Bronchial epithelial cell (primary cell): ENCODE results near the gene MTHFR. TPM values are rescaled to one million over a fixed set of nuclear protein-coding genes. Genes with fewer than 3 reads are reported as not detected.

Experiments used
- DNase-seq: peaks from one replicate; pipeline ENCODE4 v3.0.0-alpha.2; 2010; ENCODE audit warnings: low read depth
- FAIRE-seq: peaks from 2 replicates; lab custom pipeline; 2011; peaks lifted over from hg19 to GRCh38; lab: Jason Lieb, UNC
- H3K27me3 ChIP-seq: 2 replicates; pipeline ENCODE4 v1.5.1; 2011; ENCODE audit warnings: low read length; ENCODE audit not compliant: control insufficient read depth, insufficient read depth
- H3K36me3 ChIP-seq: 2 replicates; pipeline ENCODE4 v1.5.1; 2011; ENCODE audit warnings: low read length; ENCODE audit not compliant: control insufficient read depth, insufficient read depth
- H3K4me3 ChIP-seq: 2 replicates; pipeline ENCODE4 v1.5.1; 2011; ENCODE audit warnings: mild to moderate bottlenecking, low read depth, low read length, control low read depth
- CTCF ChIP-seq: IDR thresholded peaks from 2 replicates; pipeline ENCODE4 v1.5.1; 2011; ENCODE audit warnings: mild to moderate bottlenecking, moderate library complexity, low read length, control low read depth, inconsistent platforms; ENCODE audit not compliant: insufficient read depth, severe bottlenecking
- total RNA-seq: library from RNA; depleted of rRNA; stranded (reverse); fragments of >200 nt; gene quantifications from 2 replicates; pipeline ENCODE4 v1.2.1, GENCODE V29; 2014

Gene MTHFR
- total RNA-seq, 1 donor from 2014 or later: 16.3 TPM

GRCh38 chr1:11772458-11772857 lies 33.3 kb downstream of the MTHFR start:
- no peaks in the 10 kb centered on the region for H3K36me3 ChIP-seq
- no peaks in the 10 kb centered on the region for H3K27me3 ChIP-seq
- TF ChIP-seq CTCF: no peak
- DNase-seq (no peak), FAIRE-seq (no peak)
- H3K4me3 ChIP-seq: no peak overlapping the region

GRCh38 chr1:11771481-11772043 lies 34.2 kb downstream of the MTHFR start:
- H3K36me3 ChIP-seq: no peaks in the 10 kb centered on the region
- FAIRE-seq: no peak
- H3K27me3 ChIP-seq: no peaks in the 10 kb centered on the region
- no peak for TF ChIP-seq CTCF
- no peak overlapping the region for H3K4me3 ChIP-seq
- no peak for DNase-seq

- DNase-seq (no peak), FAIRE-seq (no peak)
- Histone ChIP-seq H3K36me3 (no peaks in the 10 kb centered on the region), H3K4me3 (no peak overlapping the region), H3K27me3 (no peaks in the 10 kb centered on the region)
- no peak for TF ChIP-seq CTCF
Measured at GRCh38 chr1:11770011-11770410, 35.8 kb downstream of the MTHFR start.

- Histone ChIP-seq H3K4me3 (no peak overlapping the region), H3K27me3 (no peaks in the 10 kb centered on the region), H3K36me3 (no peaks in the 10 kb centered on the region)
- no peak for TF ChIP-seq CTCF
- no peak for DNase-seq
- no peak for FAIRE-seq
Measured at GRCh38 chr1:11769274-11769673, 36.5 kb downstream of the MTHFR start.

GRCh38 chr1:11768821-11769220 lies 36.9 kb downstream of the MTHFR start:
- FAIRE-seq: no peak
- Histone ChIP-seq H3K36me3 (no peaks in the 10 kb centered on the region), H3K27me3 (no peaks in the 10 kb centered on the region), H3K4me3 (no peak overlapping the region)
- DNase-seq: no peak
- no peak for TF ChIP-seq CTCF
